Nephron (organoid): ENCODE results near the gene LPCAT3.

Experiments
- H3K27ac Mint-ChIP-seq, 3 experiments: 2 replicates each; pipeline ENCODE4 v1.8.0; 2020; ENCODE audit warnings: mixed read lengths in 3 of 3, mild to moderate bottlenecking in 2 of 3, moderate library complexity in 1 of 3
- H3K27me3 Mint-ChIP-seq: 2 replicates; pipeline ENCODE4 v1.8.0; 2021; ENCODE audit warnings: low read depth, mild to moderate bottlenecking, moderate library complexity, mixed read lengths
- H3K36me3 Mint-ChIP-seq: 2 replicates; pipeline ENCODE4 v1.8.0; 2020; ENCODE audit warnings: low read depth, mixed read lengths
- H3K4me1 Mint-ChIP-seq: 2 replicates; pipeline ENCODE4 v1.8.0; 2020; ENCODE audit warnings: mixed read lengths
- H3K4me3 Mint-ChIP-seq, 3 experiments: 2 replicates each; pipeline ENCODE4 v1.8.0; 2020; ENCODE audit warnings: mild to moderate bottlenecking in 3 of 3, mixed read lengths in 3 of 3, moderate library complexity in 2 of 3
- H3K9me3 Mint-ChIP-seq: 2 replicates; pipeline ENCODE4 v1.8.0; 2020; ENCODE audit warnings: mixed read lengths
- TF ChIP-seq, protein P1 (sequence below), 3 experiments: fragments of 200-600 bp; sonication (generic); IDR thresholded peaks; one replicate each; pipeline ENCODE4 v1.5.0; 2021; ENCODE audit warnings: antibody characterized with exemption in 3 of 3; ENCODE audit not compliant: unreplicated experiment in 3 of 3

Gene LPCAT3

DNA sequence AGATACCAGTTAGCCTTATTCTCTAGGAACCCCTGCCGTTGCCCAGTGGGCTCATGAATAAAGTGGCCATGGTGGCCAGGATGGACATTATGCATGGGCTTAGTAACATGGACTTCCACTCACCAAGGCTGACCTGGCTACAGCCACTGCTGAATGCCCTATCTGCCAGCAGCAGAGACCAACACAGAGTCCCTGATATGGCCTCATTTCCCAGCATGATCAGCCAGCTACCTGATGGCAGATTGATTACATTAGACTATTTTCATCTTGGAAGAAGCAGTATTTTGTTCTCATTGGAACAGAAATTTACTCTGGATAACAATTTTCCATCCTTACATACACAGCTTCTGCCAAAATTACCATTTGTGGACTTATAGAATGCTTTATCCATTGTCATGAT lies 16.2 kb upstream of the LPCAT3 start:
- Mint-ChIP-seq H3K27ac (no peak overlapping the region), H3K36me3 (no peaks in the 10 kb centered on the region), H3K4me1 (no peaks in the 10 kb centered on the region), H3K27me3 (peaks cover 11% of the 10 kb centered on the region), H3K9me3 (no peaks in the 10 kb centered on the region), H3K4me3 (no peak overlapping the region)
- TF ChIP-seq, protein P1, sequence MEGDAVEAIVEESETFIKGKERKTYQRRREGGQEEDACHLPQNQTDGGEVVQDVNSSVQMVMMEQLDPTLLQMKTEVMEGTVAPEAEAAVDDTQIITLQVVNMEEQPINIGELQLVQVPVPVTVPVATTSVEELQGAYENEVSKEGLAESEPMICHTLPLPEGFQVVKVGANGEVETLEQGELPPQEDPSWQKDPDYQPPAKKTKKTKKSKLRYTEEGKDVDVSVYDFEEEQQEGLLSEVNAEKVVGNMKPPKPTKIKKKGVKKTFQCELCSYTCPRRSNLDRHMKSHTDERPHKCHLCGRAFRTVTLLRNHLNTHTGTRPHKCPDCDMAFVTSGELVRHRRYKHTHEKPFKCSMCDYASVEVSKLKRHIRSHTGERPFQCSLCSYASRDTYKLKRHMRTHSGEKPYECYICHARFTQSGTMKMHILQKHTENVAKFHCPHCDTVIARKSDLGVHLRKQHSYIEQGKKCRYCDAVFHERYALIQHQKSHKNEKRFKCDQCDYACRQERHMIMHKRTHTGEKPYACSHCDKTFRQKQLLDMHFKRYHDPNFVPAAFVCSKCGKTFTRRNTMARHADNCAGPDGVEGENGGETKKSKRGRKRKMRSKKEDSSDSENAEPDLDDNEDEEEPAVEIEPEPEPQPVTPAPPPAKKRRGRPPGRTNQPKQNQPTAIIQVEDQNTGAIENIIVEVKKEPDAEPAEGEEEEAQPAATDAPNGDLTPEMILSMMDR (IDR thresholded peaks at IDR 0.05; ENCODE audit: unreplicated experiment in 3 of 3) = no peak

DNA sequence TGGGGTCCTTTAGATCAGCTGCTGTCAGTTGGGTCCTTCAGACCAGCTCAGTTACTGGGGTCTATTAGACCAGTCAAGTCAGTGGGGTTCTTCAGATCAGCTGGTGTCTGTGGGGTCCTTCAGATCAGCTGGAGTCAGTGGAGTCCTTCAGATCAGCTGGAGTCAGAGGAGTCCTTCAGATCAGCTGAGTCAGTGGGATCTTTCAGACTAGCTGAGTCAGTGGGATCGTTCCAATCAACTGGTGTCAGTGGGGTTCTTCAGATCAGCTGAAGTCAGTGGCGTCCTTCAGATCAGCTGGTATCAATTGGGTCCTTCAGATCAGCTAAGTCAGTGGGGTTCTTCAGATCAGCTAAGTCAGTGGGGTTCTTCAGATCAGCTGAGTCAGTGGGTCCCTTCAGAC lies 14.7 kb upstream of the LPCAT3 start:
- Mint-ChIP-seq H3K4me1 (no peaks in the 10 kb centered on the region), H3K4me3 (no peak overlapping the region), H3K36me3 (no peaks in the 10 kb centered on the region), H3K27ac (no peak overlapping the region), H3K27me3 (peaks cover 11% of the 10 kb centered on the region), H3K9me3 (no peaks in the 10 kb centered on the region)
- TF ChIP-seq, protein P1 (IDR thresholded peaks at IDR 0.05; ENCODE audit: unreplicated experiment in 3 of 3) = no peak

DNA sequence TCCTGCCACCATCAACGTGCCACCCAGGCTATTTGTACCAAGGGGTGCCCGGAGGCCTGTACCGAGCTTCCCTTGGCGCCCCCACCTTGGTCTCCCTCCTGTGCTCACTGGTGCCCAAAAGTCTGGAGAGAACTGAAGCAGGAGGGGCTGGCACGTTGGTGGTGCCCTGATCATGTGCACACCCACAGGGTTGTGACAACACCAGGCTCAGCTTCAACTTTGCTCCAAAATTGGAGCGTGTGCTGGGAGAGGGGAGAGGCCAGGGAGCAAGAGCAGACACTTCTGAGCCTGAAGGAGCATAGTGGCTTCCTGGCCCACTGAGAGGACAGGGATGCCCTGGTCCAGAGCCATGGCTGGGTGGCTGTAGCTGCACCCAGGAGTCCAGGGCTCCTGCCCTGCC lies 13.0 kb upstream of the LPCAT3 start:
- peaks cover 11% of the 10 kb centered on the region for H3K27me3 Mint-ChIP-seq
- TF ChIP-seq, protein P1 (IDR thresholded peaks at IDR 0.05; ENCODE audit: unreplicated experiment in 3 of 3) = no peak

DNA sequence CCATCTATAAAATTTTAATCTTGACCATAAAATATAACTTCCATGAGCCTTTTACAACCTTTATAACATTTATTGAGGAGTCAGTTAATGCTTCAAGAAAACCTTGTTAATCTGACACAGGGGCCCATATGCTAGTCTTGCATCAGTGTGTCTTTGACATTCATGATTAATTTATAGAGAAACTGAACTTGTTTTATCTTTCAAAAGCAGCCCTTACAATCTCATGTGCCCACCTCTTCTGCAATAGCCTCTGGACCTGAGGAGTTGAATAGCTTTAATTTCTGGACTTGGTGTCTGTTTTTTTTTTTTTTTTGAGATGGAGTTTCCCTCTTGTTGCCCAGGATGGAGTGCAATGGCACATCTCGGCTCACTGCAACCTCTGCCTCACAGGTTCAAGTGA lies 8.6 kb upstream of the LPCAT3 start:
- TF ChIP-seq, protein P1 (IDR thresholded peaks at IDR 0.05; ENCODE audit: unreplicated experiment in 3 of 3) = no peak
- H3K27me3 Mint-ChIP-seq = peaks cover 3% of the 10 kb centered on the region

More for the DNA sequence above, 13.0 kb upstream of the LPCAT3 start:
- H3K4me3 Mint-ChIP-seq = no peak overlapping the region
- no peaks in the 10 kb centered on the region for H3K4me1 Mint-ChIP-seq
- no peaks in the 10 kb centered on the region for H3K9me3 Mint-ChIP-seq
- no peak overlapping the region for H3K27ac Mint-ChIP-seq
- no peaks in the 10 kb centered on the region for H3K36me3 Mint-ChIP-seq

DNA sequence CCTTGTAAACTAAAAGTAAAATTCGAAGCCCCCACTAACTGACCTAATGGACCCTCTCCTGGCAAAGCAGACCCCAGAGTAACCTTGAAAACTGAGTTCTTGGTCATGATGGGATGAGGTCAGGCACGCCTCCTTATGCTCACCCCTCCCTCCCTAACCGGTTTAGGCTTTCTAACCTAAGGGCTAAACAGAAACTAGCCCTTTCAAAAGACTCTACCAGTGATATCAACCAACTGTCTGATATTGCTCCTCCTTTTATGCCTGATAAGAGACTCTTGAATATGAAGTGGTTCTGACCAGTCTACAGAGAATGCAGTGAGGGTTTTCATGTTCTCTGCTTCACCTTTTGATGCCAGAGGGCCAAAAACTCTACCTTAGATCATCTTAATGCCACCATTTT lies 4.8 kb upstream of the LPCAT3 start:
- TF ChIP-seq, protein P1 (IDR thresholded peaks at IDR 0.05; ENCODE audit: unreplicated experiment in 3 of 3) = no peak
- Mint-ChIP-seq H3K4me1 (peaks cover 12% of the 10 kb centered on the region), H3K4me3 (no peak overlapping the region), H3K36me3 (no peaks in the 10 kb centered on the region), H3K27ac (no peak overlapping the region), H3K27me3 (peaks cover 3% of the 10 kb centered on the region), H3K9me3 (no peaks in the 10 kb centered on the region)

More for the DNA sequence above, 8.6 kb upstream of the LPCAT3 start:
- Mint-ChIP-seq H3K4me3 (no peak overlapping the region), H3K36me3 (no peaks in the 10 kb centered on the region), H3K27ac (no peak overlapping the region), H3K4me1 (no peaks in the 10 kb centered on the region), H3K9me3 (no peaks in the 10 kb centered on the region)

DNA sequence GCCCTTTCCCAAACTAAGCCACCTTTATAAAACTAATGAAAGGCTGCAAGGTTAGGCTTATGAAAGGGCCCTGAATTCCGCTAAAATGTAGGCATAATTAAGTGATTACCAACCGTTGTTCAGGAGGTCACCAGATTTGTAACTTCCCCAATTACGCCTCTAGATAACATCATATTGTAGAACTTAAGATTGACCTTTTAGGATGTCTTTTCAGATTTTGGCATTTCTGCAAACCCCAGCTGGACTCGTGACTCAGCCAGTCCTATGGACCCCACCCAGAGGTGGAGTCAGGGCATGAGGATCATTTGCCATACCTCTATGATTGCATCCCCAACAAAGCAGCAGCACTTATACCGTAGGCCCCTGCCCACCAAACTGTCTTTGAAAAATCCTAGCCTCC lies 3.7 kb upstream of the LPCAT3 start:
- peaks cover 3% of the 10 kb centered on the region for H3K27me3 Mint-ChIP-seq
- H3K27ac Mint-ChIP-seq = no peak overlapping the region
- peaks cover 21% of the 10 kb centered on the region for H3K4me1 Mint-ChIP-seq
- no peaks in the 10 kb centered on the region for H3K9me3 Mint-ChIP-seq
- TF ChIP-seq, protein P1 (IDR thresholded peaks at IDR 0.05; ENCODE audit: unreplicated experiment in 3 of 3) = no peak
- H3K36me3 Mint-ChIP-seq = no peaks in the 10 kb centered on the region
- H3K4me3 Mint-ChIP-seq = no peak overlapping the region
